Motor neuron (in vitro differentiated cells): ENCODE results near the gene HCFC1R1. TPM values are rescaled to one million over a fixed set of nuclear protein-coding genes. Genes with fewer than 3 reads are reported as not detected.
A peak's percentile ranks its signal among the peaks of the same experiment; 100 is the strongest.
"Not testable (repeated sequence)": the region's sequence is repeated elsewhere in the genome, so short reads cannot be mapped to it uniquely, and the experiment has no call there.

Experiments
- ATAC-seq, 8 experiments: fragments of 200-7000 bp; cut with Tn5 transposase; replicated peaks in 6 of 8; 2 replicates each; pipeline ENCODE4 v1.8.0; 2021; ENCODE audit warnings: mild to moderate bottlenecking in 8 of 8, moderate library complexity in 8 of 8
- H3K27ac ChIP-seq, 2 donors: fragments of 250-450 bp; sonication (Bioruptor Pico); 2 replicates each; pipeline ENCODE4 v1.9.0; 2021; ENCODE audit warnings: antibody characterized with exemption in 2 of 2, mild to moderate bottlenecking in 2 of 2, moderate library complexity in 1 of 2
- H3K4me1 ChIP-seq, 2 donors: fragments of 250-450 bp; sonication (Bioruptor Pico); replicated peaks in 1 of 2; 2 replicates each; pipeline ENCODE4 v1.6.1; 2021; ENCODE audit warnings: antibody characterized with exemption in 2 of 2, mild to moderate bottlenecking in 2 of 2, moderate library complexity in 1 of 2
- H3K4me3 ChIP-seq, 5 donors: fragments of 250-450 bp; sonication (Bioruptor Pico); 2 replicates each; pipeline ENCODE4 v1.9.0; 2021; ENCODE audit warnings: antibody characterized with exemption in 5 of 5, mild to moderate bottlenecking in 5 of 5, moderate library complexity in 4 of 5
- WGBS, 10 experiments: fragments of 450-650 bp; shearing (Covaris generic); methylation state at CpG; one replicate each; pipeline ENCODE4 v1.0.0; 2022; 5-methylcytosine and 5-hydroxymethylcytosine counted together
- in situ Hi-C, 9 experiments: fragments of 400-800 bp; cut with MboI; loops; one replicate each; pipeline ENCODE4 v1.15.0; 2021; ENCODE audit warnings: low sequenced_read_pairs in 9 of 9, low pct_unique_long_range_greater_than_20kb in 2 of 9; ENCODE audit not compliant: unreplicated experiment in 9 of 9
- total RNA-seq, 8 experiments: library from RNA; unstranded; fragments of 300-600 nt; gene quantifications; 2 replicates each; pipeline versions ENCODE4 v1.2.3 to v1.2.4, GENCODE V29; 2022

HCFC1R1 gene
- total RNA-seq, 8 experiments from 2014 or later, result 30.2 to 71.4 (median 40.8) TPM

DNA sequence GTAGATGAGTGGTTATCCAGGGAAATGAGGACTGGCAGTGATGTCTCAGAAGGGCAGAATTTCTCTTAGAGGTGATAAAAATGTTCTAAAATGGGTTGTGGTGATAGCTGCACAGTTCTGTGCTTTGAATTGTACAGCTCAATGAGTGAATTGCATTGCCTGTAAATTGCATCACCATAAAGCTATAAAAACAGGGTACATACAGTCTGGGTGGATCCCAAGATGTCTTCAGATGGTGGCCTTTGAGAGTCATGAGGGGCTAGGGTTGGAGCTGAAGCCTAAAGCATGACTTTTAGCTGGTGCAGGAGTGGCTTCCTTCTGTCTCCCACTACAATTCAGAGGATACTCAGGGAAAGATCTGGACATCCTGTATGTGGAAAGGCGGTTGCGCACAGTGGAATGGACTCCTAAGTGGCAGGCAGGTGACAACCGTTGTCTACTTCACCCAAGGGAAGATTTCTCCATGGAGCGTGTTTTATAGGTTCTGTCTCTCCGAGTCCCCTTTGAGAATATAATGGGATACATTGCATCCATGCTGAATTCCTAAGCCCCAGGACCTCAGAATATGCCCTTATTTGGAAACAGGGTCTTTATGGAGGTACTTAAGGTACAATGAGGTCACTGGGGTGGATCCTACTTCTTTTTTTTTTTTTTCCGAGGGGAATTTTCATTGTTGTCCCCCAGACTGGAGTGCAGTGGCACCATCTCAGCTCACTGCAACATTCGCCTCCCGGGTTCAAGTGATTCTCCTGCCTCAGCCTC lies 40.1 kb upstream of the HCFC1R1 start:
- no peak for ATAC-seq
- 76 to 100% (median 82%) methylated on average over 1 to 6 of the region's 8 CpGs; no CpG with 5 or more reads in 4 of the 10 experiments for WGBS, 10 experiments
- Histone ChIP-seq H3K4me1 (peaks cover 0 to 6% of the 10 kb centered on the region in 2 donors), H3K27ac (no peak overlapping the region), H3K4me3 (no peak overlapping the region)
- in situ Hi-C loops, result no loop called here

GRCh38 chr16:3062553-3062952 lies 38.8 kb upstream of the HCFC1R1 start:
- peaks cover 3 to 9% of the 10 kb centered on the region in 2 donors for H3K4me1 ChIP-seq
- H3K27ac ChIP-seq, result no peak overlapping the region
- no peak for ATAC-seq
- H3K4me3 ChIP-seq, result no peak overlapping the region
- in situ Hi-C loops, result no loop called here
- WGBS, 10 experiments, result 60 to 100% (median 87%) methylated on average over 1 to 6 of the region's 6 CpGs

GRCh38 chr16:3060339-3061127 lies 36.8 kb upstream of the HCFC1R1 start:
- no peak overlapping the region for H3K27ac ChIP-seq
- peaks cover 3 to 9% of the 10 kb centered on the region in 2 donors for H3K4me1 ChIP-seq
- ATAC-seq, result no peak
- in situ Hi-C loops, result no loop called here
- H3K4me3 ChIP-seq, result no peak overlapping the region
- 57 to 100% (median 87%) methylated on average over 1 to 9 of the region's 14 CpGs; no CpG with 5 or more reads in 1 of the 10 experiments for WGBS, 10 experiments

DNA sequence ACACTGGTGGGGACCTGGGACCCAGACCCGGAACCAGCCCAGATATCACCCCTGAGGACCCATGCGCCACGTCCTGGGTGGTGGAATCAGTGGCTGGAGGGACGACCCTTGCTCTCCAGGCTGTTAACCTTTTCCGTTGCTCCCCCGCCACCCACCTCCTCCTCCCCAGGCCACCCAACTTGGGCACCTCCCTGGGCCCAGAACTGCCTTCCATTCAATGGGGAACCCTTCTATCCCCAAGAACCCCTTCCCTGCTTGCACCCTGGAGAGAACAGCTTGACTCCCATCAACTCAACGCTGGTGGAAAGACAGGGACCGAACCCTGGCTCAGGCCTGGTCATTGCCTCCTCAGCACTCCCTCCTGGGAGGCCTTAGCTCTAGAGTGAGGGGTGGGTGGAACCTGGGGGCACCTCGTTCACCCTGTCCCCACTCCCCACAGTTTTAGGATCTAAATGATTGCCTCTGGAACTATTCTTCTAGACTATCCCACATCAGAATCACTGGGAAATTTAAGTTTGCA lies 36.0 kb upstream of the HCFC1R1 start:
- no peak for ATAC-seq
- Histone ChIP-seq H3K27ac (peak overlapping the region in 1 of 2 donors; percentile 66), H3K4me3 (peak overlapping the region; percentile 86 to 93 (median 90)), H3K4me1 (peaks cover 3 to 9% of the 10 kb centered on the region in 2 donors)
- 20% methylated on average over 1 of the region's 9 CpGs; no CpG with 5 or more reads in 9 of the 10 experiments for WGBS, 10 experiments
- in situ Hi-C loops, result no loop called here

DNA sequence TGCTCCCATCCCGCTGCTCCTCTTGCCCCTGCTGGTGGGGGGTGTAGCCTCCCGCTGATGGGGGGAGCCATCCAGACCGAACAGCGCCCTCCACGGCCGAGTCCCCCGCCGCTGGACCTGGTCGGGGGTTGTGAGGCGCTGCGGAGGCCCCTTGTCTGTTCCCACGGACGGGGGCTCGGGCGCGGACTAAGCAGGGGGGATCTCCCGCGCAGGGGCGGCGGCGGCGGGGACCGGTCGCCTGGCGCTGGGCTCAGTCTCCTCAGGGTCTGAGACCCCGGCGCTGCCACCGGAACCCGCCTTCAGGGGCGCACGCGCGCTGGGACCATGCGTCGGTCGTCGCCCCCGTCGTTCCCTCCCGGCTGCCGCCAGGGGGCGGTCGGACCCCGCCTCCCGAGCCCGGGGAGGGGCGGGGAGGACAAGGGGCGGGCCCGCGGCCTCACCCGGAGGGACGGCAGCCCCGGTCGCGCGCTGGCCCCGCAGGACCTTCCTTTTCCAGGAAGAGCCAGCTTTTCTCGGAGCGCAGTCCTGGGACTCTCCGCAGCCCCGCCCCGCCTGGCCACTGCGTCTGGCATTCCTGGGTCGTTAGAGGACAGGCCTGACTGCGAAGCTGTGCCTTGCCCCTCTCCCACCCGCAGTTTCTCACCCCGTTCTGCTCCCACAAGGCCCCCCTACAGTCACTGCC lies 35.4 kb upstream of the HCFC1R1 start:
- ATAC-seq, result peak; percentile 82 to 93 (median 90)
- in situ Hi-C loops, result no loop called here
- Histone ChIP-seq H3K4me3 (peak overlapping the region; percentile 86 to 93 (median 90)), H3K4me1 (peaks cover 3 to 9% of the 10 kb centered on the region in 2 donors), H3K27ac (peak overlapping the region; percentile 45 to 72)
- no CpG with 5 or more reads among the region's 67 CpGs for WGBS, 10 experiments

DNA sequence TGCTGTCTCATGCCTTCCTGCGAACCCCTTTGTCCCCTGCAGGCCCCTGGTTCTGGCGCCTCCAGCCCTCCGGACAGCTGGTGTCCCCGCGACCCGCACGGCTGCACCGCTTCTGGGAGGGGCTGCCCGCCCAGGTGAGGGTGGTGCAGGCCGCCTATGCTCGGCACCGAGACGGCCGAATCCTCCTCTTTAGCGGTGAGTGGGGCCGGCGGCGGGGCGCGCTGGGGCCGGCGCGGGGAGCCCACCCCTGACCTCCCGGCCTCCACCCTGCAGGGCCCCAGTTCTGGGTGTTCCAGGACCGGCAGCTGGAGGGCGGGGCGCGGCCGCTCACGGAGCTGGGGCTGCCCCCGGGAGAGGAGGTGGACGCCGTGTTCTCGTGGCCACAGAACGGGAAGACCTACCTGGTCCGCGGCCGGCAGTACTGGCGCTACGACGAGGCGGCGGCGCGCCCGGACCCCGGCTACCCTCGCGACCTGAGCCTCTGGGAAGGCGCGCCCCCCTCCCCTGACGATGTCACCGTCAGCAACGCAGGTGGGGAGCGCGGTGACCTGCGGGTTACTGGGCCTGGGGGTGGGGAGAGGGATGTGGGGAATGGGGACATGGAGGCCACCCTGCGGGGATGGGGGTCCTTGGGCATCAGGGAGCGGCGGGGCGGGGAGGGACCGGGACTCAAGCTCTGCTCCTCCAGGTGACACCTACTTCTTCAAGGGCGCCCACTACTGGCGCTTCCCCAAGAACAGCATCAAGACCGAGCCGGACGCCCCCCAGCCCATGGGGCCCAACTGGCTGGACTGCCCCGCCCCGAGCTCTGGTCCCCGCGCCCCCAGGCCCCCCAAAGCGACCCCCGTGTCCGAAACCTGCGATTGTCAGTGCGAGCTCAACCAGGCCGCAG lies 34.6 kb upstream of the HCFC1R1 start:
- peak overlapping the region in 1 of 2 donors; percentile 72 for H3K27ac ChIP-seq
- in situ Hi-C loops, result no loop called here
- WGBS, 10 experiments, result 80 to 100% (median 100%) methylated on average over 1 of the region's 77 CpGs; no CpG with 5 or more reads in 7 of the 10 experiments
- H3K4me1 ChIP-seq, result peaks cover 3 to 9% of the 10 kb centered on the region in 2 donors
- peak; percentile 12 to 70 (median 54) for ATAC-seq
- H3K4me3 ChIP-seq, result peak overlapping the region; percentile 86 to 93 (median 90)

GRCh38 chr16:3057181-3058138 lies 33.7 kb upstream of the HCFC1R1 start:
- Histone ChIP-seq H3K4me3 (peak overlapping the region in 4 of 5 donors; percentile 88 to 93 (median 92)), H3K4me1 (peaks cover 3 to 9% of the 10 kb centered on the region in 2 donors), H3K27ac (no peak overlapping the region)
- WGBS, 10 experiments, result 60 to 100% (median 89%) methylated on average over 2 to 10 of the region's 22 CpGs; no CpG with 5 or more reads in 3 of the 10 experiments
- in situ Hi-C loops, result no loop called here
- ATAC-seq, result no peak

DNA sequence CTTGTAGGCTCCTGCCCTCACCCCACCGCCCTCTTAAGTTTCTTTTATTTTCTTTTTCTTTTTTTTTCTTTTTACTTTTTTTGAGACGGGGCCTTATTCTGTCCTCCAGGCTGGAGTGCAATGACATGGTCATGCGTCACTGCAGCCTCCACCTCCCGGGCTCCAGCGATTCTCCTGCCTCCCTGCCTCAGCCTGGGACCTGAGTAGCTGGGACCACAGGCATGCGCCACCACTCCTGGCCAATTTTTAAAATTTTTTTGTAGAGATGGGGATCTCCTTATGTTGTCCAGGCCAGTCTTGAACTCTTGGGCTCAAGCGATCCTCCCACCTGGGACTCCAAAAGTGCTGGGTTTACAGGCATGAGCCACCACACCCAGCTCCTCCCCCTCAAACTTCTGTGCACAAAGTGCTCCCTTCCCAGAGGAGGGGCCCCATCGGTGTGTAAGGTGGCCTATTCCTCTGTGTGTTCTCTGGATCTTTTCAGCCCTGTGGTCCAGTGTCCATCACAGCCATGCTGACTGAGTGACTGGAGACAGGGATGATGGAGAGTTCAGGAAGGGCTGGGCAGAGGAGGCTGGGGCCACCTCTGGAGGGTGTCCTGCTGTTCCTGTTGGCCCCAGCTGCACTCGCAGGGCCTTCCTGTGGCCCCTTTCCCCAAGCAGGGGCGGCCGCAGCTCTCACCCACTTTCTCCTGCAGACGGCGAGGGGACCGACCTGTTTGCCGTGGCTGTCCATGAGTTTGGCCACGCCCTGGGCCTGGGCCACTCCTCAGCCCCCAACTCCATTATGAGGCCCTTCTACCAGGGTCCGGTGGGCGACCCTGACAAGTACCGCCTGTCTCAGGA lies 32.8 kb upstream of the HCFC1R1 start:
- Histone ChIP-seq H3K27ac (no peak overlapping the region), H3K4me1 (peaks cover 3 to 9% of the 10 kb centered on the region in 2 donors), H3K4me3 (no peak overlapping the region)
- ATAC-seq, result no peak
- in situ Hi-C loops, result no loop called here
- WGBS, 10 experiments, result 50 to 100% (median 80%) methylated on average over 1 to 6 of the region's 19 CpGs; no CpG with 5 or more reads in 1 of the 10 experiments

GRCh38 chr16:3055734-3056115 lies 32.0 kb upstream of the HCFC1R1 start:
- H3K4me3 ChIP-seq, H3K27ac ChIP-seq, ATAC-seq, H3K4me1 ChIP-seq, in situ Hi-C loops: not testable (repeated sequence)
- 40 to 67% (median 43%) methylated on average over 2 to 4 of the region's 9 CpGs; no CpG with 5 or more reads in 6 of the 10 experiments for WGBS, 10 experiments

DNA sequence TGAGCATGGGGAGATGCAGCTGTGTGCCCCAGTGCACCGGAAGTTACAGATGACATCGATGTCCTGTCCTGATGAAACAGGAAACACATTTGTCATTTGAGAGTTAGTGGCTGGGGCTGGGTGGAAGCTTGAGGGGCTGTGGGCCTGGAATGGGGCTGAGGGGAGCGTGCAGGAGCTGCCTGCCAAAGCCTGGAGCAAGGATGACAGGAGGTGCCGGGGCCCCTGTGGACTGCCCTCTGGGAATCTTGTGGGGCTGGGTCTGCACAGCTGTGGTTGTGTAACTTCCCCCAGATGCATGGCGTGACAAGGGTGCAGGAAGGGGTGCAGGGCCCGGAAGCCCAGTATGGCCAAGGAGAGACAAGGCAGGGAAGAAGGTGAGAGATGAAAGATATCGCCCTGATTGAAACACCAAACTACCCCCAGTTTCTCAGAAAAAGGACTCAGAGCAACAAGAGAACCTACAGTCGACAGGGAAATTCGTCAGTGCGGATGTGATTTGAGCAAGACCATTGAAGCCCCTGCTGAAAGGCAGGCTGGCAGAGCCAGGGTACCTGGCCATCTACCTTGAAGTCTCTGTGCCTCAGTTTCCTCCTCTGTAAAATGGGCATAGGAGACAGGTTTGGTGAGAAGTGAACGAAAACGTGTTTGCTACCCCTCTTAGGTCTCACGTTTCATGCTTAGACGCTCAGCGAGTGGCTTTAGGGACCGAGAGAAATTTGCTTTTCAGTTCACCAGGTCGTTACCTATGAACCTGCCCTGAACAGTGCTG lies 31.4 kb upstream of the HCFC1R1 start:
- Histone ChIP-seq H3K4me3 (no peak overlapping the region), H3K4me1 (peaks cover 3 to 9% of the 10 kb centered on the region in 2 donors), H3K27ac (no peak overlapping the region)
- WGBS, 10 experiments, result 68 to 92% (median 75%) methylated on average over 2 to 12 of the region's 17 CpGs; no CpG with 5 or more reads in 5 of the 10 experiments
- in situ Hi-C loops, result no loop called here
- no peak for ATAC-seq
